NB4 (cell line): ENCODE data around the gene RBM19.

Source experiments
- DNase-seq: peaks from one replicate; pipeline ENCODE4 v3.0.0; 2010; ENCODE audit warnings: low read depth
- H3K4me3 ChIP-seq: one replicate; pipeline ENCODE4 v1.5.1; 2011; ENCODE audit warnings: mild to moderate bottlenecking, low read depth, low read length, moderate library complexity
- MYC ChIP-seq: IDR thresholded peaks from 2 replicates; pipeline ENCODE4 v1.6.1; 2011; ENCODE audit warnings: low read depth, low read length
- POLR2A ChIP-seq: IDR thresholded peaks from 2 replicates; pipeline ENCODE4 v1.6.1; 2011; ENCODE audit warnings: mild to moderate bottlenecking; ENCODE audit not compliant: insufficient read length; ENCODE audit errors: extremely low read depth
- TF ChIP-seq, protein P1 (sequence below): IDR thresholded peaks from 2 replicates; pipeline ENCODE4 v1.6.1; 2011; ENCODE audit warnings: low read depth, low read length
- TF ChIP-seq, protein P2 (sequence below): IDR thresholded peaks from one replicate; pipeline ENCODE4 v1.5.1; 2012; ENCODE audit warnings: low read depth, low read length

The RBM19 gene

DNA sequence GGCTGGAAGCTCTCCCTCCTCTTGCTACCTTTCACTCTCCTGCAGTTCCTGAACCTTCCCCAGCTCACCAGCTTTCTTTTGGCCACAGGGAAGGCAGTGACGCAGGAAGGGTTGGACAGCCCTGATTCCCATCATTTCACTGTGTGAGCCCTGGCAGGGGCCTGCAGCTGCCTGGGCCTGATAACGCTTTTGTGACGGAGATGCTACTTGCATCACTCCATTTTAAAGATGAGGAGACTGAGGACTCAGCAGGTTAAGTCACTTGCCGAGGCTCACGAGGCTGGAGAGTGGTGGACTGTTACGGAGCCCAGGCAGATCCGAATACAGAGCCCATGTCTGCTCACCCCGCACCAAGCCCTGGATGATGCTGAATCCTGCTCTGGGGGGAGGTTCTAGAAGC, 145.3 kb downstream of the RBM19 start:
- H3K4me3 ChIP-seq, result no peak overlapping the region
- TF ChIP-seq POLR2A (no peak), MYC (no peak)
- TF ChIP-seq, protein P1, sequence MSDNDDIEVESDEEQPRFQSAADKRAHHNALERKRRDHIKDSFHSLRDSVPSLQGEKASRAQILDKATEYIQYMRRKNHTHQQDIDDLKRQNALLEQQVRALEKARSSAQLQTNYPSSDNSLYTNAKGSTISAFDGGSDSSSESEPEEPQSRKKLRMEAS, result no peak
- TF ChIP-seq, protein P2, sequence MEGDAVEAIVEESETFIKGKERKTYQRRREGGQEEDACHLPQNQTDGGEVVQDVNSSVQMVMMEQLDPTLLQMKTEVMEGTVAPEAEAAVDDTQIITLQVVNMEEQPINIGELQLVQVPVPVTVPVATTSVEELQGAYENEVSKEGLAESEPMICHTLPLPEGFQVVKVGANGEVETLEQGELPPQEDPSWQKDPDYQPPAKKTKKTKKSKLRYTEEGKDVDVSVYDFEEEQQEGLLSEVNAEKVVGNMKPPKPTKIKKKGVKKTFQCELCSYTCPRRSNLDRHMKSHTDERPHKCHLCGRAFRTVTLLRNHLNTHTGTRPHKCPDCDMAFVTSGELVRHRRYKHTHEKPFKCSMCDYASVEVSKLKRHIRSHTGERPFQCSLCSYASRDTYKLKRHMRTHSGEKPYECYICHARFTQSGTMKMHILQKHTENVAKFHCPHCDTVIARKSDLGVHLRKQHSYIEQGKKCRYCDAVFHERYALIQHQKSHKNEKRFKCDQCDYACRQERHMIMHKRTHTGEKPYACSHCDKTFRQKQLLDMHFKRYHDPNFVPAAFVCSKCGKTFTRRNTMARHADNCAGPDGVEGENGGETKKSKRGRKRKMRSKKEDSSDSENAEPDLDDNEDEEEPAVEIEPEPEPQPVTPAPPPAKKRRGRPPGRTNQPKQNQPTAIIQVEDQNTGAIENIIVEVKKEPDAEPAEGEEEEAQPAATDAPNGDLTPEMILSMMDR, result no peak
- DNase-seq, result no peak

DNA sequence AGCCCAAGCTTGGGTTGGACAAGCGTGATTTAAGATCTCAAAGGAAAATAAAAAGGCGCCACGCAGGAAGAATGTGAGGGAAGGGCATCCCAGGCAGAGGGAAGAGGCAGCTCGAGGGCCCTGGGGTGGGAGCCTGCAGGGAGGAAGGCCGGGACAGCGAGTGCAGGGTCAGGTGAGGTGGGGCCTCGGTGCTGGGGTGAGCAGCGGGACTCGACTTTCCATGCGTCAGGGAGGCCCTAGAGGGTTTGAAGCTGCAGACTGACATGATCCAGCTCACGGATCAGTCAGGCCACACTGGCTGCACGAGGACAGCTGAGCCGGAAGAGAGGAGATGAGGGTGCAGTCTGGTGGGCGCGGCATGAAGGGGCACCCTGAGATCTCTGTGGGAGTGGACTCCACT, 145.8 kb downstream of the RBM19 start:
- no peak overlapping the region for H3K4me3 ChIP-seq
- DNase-seq, result no peak
- TF ChIP-seq, protein P2, result no peak
- TF ChIP-seq MYC, result no peak
- TF ChIP-seq POLR2A, result no peak
- TF ChIP-seq, protein P1, result no peak

GRCh38 chr12:113819495-113819894, 146.6 kb downstream of the RBM19 start:
- no peak for DNase-seq
- TF ChIP-seq, protein P1, result no peak
- TF ChIP-seq, protein P2, result no peak
- TF ChIP-seq MYC (no peak), POLR2A (no peak)

DNA sequence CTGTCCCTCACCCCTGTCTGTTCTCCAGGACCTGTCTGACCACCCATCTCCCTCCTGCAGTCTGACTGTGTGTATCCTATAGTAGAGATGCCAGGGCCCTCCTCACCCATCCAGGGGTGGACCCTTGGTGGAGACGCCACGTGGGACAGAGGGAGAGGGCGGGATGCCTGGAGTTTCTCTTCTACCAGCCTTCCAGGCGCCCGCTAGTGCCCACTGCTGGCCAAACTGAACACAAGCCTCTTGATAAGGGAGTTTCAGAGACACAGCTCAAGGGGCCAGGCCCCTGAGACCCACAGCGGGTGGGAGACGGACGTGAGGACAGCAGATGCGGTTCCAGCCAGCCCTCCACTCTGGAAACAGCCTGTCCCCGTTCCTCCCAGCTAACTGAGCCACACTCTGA, 147.3 kb downstream of the RBM19 start:
- TF ChIP-seq POLR2A, result no peak
- TF ChIP-seq, protein P1, result no peak
- TF ChIP-seq, protein P2, result peak; percentile 44
- peak; percentile 19 for DNase-seq
- no peak overlapping the region for H3K4me3 ChIP-seq

More at GRCh38 chr12:113819495-113819894, 146.6 kb downstream of the RBM19 start:
- no peak overlapping the region for H3K4me3 ChIP-seq

DNA sequence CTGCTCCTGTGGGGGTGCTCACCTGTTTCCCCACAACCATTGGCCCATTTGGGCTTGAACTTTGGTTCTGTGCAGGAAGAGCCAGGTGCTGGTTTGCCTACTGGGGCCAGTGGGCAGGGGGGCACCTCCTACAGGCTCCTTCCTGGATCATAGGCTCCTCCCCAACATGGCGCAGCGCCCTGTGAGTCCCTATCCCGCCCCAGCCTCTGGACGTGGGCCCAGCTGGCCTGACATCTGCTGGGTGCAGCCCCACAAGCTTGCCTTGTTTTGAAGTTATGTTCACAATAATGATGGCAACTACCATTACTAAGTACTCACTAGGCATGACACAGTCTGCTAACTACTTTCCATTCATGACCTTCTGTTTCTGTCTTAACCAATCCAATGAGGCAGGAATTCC, 147.8 kb downstream of the RBM19 start:
- no peak overlapping the region for H3K4me3 ChIP-seq
- no peak for DNase-seq
- TF ChIP-seq, protein P2, result no peak
- TF ChIP-seq POLR2A (no peak), MYC (no peak)
- TF ChIP-seq, protein P1, result no peak

- TF ChIP-seq MYC (no peak), POLR2A (no peak)
- TF ChIP-seq, protein P2, result no peak
- TF ChIP-seq, protein P1, result no peak
- H3K4me3 ChIP-seq, result no peak overlapping the region
- DNase-seq, result no peak
Observed at GRCh38 chr12:113816866-113817265, 149.3 kb downstream of the RBM19 start.
